WTC11 (cell line): ENCODE results near the gene SIPA1L3. TPM values are rescaled to one million over a fixed set of nuclear protein-coding genes. Genes with fewer than 3 reads are reported as not detected.

ENCODE experiments used
- ATAC-seq: fragments of 200-7000 bp; cut with Tn5 transposase; 2 replicates; pipeline ENCODE4 v1.10.0; 2021; ENCODE audit warnings: mild to moderate bottlenecking, moderate library complexity
- CTCF ChIA-PET: fragments of 300-600 bp; sonication (Branson Sonifier 250); formaldehyde crosslinking; loops from one replicate; lab custom pipeline; 2021; ENCODE audit warnings: antibody characterized with exemption; lab: Charles Lee
- POLR2A ChIA-PET: fragments of 350-600 bp; sonication (Branson Sonifier 250); formaldehyde crosslinking; loops from one replicate; lab custom pipeline; 2021; ENCODE audit warnings: antibody characterized with exemption; lab: Charles Lee
- DNase-seq: peaks from one replicate; pipeline ENCODE4 v3.0.0; 2021; ENCODE audit warnings: low spot score
- H3K27ac Mint-ChIP-seq: 2 replicates; pipeline ENCODE4 v1.8.0; 2021; ENCODE audit warnings: mixed read lengths
- H3K27me3 Mint-ChIP-seq: 2 replicates; pipeline ENCODE4 v1.8.0; 2021; ENCODE audit warnings: low read depth, mild to moderate bottlenecking, moderate library complexity, mixed read lengths
- H3K36me3 Mint-ChIP-seq: 2 replicates; pipeline ENCODE4 v1.8.0; 2021; ENCODE audit warnings: mixed read lengths
- H3K4me1 Mint-ChIP-seq: 2 replicates; pipeline ENCODE4 v1.8.0; 2022; ENCODE audit warnings: mixed read lengths
- H3K4me3 Mint-ChIP-seq: 2 replicates; pipeline ENCODE4 v1.8.0; 2021; ENCODE audit warnings: mild to moderate bottlenecking, moderate library complexity, mixed read lengths
- H3K9me3 Mint-ChIP-seq: 2 replicates; pipeline ENCODE4 v1.8.0; 2021; ENCODE audit warnings: mixed read lengths
- ELF4 ChIP-seq: sonication (generic); formaldehyde crosslinking; IDR thresholded peaks from 2 replicates; pipeline ENCODE4 v1.8.1; 2022; ENCODE audit warnings: low read depth, mild to moderate bottlenecking, moderate library complexity, missing genetic modification reagents
- EMX1 ChIP-seq: fragments of 250-450 bp; sonication (Bioruptor Pico); IDR thresholded peaks from 2 replicates; pipeline ENCODE4 v1.8.0; 2021; ENCODE audit warnings: mild to moderate bottlenecking
- ETV6 ChIP-seq: sonication (generic); formaldehyde crosslinking; IDR thresholded peaks from 2 replicates; pipeline ENCODE4 v1.8.1; 2022; ENCODE audit warnings: mild to moderate bottlenecking, missing genetic modification reagents
- JUN ChIP-seq: sonication (generic); formaldehyde crosslinking; IDR thresholded peaks from 2 replicates; pipeline ENCODE4 v1.8.0; 2023; ENCODE audit warnings: mild to moderate bottlenecking, missing genetic modification reagents
- KAT7 ChIP-seq: sonication (generic); formaldehyde crosslinking; IDR thresholded peaks from 2 replicates; pipeline ENCODE4 v1.8.1; 2023; ENCODE audit warnings: missing genetic modification reagents, mild to moderate bottlenecking, borderline replicate concordance
- MYBL2 ChIP-seq: sonication (generic); formaldehyde crosslinking; IDR thresholded peaks from 2 replicates; pipeline ENCODE4 v1.8.1; 2023; ENCODE audit warnings: mild to moderate bottlenecking, moderate library complexity, missing genetic modification reagents
- NR2C2 ChIP-seq: sonication (generic); formaldehyde crosslinking; IDR thresholded peaks from 2 replicates; pipeline ENCODE4 v1.8.0; 2022; ENCODE audit warnings: mild to moderate bottlenecking, missing genetic modification reagents
- PRDM15 ChIP-seq: sonication (generic); formaldehyde crosslinking; IDR thresholded peaks from 2 replicates; pipeline ENCODE4 v1.8.0; 2022; ENCODE audit warnings: missing genetic modification reagents
- PRRX2 ChIP-seq: fragments of 250-450 bp; sonication (Bioruptor Pico); IDR thresholded peaks from 2 replicates; pipeline ENCODE4 v1.8.0; 2021; ENCODE audit warnings: mild to moderate bottlenecking
- TEAD1 ChIP-seq: sonication (generic); formaldehyde crosslinking; IDR thresholded peaks from 2 replicates; pipeline ENCODE4 v1.8.0; 2022; ENCODE audit warnings: mild to moderate bottlenecking, missing genetic modification reagents
- TEAD4 ChIP-seq: sonication (generic); formaldehyde crosslinking; IDR thresholded peaks from 2 replicates; pipeline ENCODE4 v1.8.0; 2022; ENCODE audit warnings: mild to moderate bottlenecking, missing genetic modification reagents
- ZNF317 ChIP-seq: sonication (generic); formaldehyde crosslinking; IDR thresholded peaks from 2 replicates; pipeline ENCODE4 v1.8.1; 2023; ENCODE audit warnings: low read depth, mild to moderate bottlenecking, moderate library complexity, missing genetic modification reagents, borderline replicate concordance
- total RNA-seq: library from RNA; stranded (reverse); gene quantifications from 3 replicates; pipeline ENCODE4 v1.2.3, GENCODE V29; 2021
- TF ChIP-seq, protein P1 (sequence below): sonication (generic); formaldehyde crosslinking; conservative IDR thresholded peaks from 2 replicates; pipeline ENCODE4 v1.8.1; 2023; ENCODE audit warnings: mild to moderate bottlenecking, low read depth, missing genetic modification reagents, moderate library complexity
- TF ChIP-seq, protein P2 (sequence below): sonication (generic); formaldehyde crosslinking; IDR thresholded peaks from 2 replicates; pipeline ENCODE4 v1.8.0; 2023; ENCODE audit warnings: mild to moderate bottlenecking, missing genetic modification reagents

Gene SIPA1L3
- total RNA-seq, 1 experiment from 2014 or later: 41.5 TPM

DNA sequence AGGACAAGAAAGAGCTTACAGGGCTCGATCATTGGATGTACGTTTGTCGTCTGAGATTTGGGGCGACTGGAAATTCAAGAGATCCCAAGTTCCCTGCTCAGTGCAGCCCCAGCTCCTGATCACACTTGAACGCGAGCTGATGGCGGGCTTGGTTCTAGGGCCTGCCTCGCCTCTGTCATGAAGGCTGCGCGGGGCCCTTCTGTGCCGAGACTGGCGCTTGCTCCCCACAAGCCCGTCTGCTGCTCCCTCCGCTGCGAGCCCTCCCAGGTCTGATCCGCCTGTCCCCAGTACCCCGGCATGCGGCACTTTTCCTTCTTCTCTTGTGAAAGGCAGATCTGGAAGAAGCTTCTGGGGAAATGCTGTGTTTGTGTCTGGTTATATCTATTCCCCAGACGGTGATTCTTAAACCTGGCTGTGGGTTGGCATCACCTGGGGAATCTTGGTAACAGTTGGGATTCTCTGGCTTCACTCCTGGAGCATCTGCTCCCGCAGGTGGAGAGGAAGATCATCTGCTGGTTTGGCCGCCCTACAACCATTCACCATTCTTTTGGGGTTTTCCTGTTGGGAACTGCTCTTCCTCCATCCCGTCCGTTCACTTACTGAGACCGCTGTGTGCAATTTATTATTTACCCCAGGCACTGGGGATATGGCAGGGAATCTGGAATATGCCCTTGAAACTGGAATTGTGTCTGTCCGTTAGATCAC, 43.6 kb downstream of the SIPA1L3 start:
- no peak for TF ChIP-seq MYBL2 (CRISPR knock-in tag)
- no peak for TF ChIP-seq TEAD4 (CRISPR knock-in tag)
- TF ChIP-seq, protein P1, sequence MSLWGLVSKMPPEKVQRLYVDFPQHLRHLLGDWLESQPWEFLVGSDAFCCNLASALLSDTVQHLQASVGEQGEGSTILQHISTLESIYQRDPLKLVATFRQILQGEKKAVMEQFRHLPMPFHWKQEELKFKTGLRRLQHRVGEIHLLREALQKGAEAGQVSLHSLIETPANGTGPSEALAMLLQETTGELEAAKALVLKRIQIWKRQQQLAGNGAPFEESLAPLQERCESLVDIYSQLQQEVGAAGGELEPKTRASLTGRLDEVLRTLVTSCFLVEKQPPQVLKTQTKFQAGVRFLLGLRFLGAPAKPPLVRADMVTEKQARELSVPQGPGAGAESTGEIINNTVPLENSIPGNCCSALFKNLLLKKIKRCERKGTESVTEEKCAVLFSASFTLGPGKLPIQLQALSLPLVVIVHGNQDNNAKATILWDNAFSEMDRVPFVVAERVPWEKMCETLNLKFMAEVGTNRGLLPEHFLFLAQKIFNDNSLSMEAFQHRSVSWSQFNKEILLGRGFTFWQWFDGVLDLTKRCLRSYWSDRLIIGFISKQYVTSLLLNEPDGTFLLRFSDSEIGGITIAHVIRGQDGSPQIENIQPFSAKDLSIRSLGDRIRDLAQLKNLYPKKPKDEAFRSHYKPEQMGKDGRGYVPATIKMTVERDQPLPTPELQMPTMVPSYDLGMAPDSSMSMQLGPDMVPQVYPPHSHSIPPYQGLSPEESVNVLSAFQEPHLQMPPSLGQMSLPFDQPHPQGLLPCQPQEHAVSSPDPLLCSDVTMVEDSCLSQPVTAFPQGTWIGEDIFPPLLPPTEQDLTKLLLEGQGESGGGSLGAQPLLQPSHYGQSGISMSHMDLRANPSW: no peak
- TF ChIP-seq, all 79 proteins: peak for 0
- Mint-ChIP-seq H3K9me3 (no peaks in the 10 kb centered on the region), H3K4me3 (no peak overlapping the region), H3K36me3 (no peaks in the 10 kb centered on the region), H3K27ac (peak overlapping the region; percentile 48), H3K27me3 (no peaks in the 10 kb centered on the region), H3K4me1 (peaks cover 40% of the 10 kb centered on the region)
- CTCF ChIA-PET: interaction anchor here (0.9 kb wide), 1 partner anchor 145 kb away, joined by 3 read pairs; no protein-coding TSS in a partner anchor
- POLR2A ChIA-PET: interaction anchor here (0.6 kb wide), 2 partner anchors 44 to 72 kb away, joined by 3 read pairs; partner anchors contain the start of gene SIPA1L3
- DNase-seq (no peak), ATAC-seq (peak; percentile 37; the same call in 1 of the 2 replicates)

DNA sequence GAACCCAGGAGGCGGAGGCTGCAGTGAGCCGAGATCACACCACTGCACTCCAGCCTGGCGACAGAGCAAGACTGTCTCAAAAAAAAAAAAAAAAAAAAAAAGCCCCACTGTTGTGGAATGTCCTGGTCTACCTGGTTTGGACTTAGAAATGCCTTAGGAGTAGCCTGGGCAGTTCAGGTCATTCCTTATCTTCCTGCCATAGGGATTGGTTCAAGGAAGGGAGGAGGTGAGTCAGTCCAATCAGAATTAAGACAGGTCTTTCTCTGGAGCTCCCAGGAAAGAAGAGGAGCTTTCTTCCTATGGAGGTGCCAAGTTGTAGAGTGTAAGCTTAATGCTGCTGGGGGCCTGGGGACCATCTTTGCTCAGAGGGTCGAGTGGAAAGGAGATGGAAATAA, 44.8 kb downstream of the SIPA1L3 start:
- POLR2A ChIA-PET: interaction anchor here (0.6 to 0.7 kb wide), 2 partner anchors 20 to 351 kb away, joined by 3 to 5 read pairs; no protein-coding TSS in a partner anchor
- ATAC-seq: peak; percentile 27; the same call in 1 of the 2 replicates
- 0 out of 2 replicates have a peak, but pooled peaks cover 2% of the 10 kb centered on the region for H3K9me3 Mint-ChIP-seq
- no peak overlapping the region for H3K4me3 Mint-ChIP-seq
- no peak for DNase-seq
- CTCF ChIA-PET: no interaction called here
- no peak for TF ChIP-seq ZNF317 (CRISPR knock-in tag)
- TF ChIP-seq EMX1 (CRISPR knock-in tag): no peak
- TF ChIP-seq ETV6 (CRISPR knock-in tag): no peak
- TF ChIP-seq, protein P2, sequence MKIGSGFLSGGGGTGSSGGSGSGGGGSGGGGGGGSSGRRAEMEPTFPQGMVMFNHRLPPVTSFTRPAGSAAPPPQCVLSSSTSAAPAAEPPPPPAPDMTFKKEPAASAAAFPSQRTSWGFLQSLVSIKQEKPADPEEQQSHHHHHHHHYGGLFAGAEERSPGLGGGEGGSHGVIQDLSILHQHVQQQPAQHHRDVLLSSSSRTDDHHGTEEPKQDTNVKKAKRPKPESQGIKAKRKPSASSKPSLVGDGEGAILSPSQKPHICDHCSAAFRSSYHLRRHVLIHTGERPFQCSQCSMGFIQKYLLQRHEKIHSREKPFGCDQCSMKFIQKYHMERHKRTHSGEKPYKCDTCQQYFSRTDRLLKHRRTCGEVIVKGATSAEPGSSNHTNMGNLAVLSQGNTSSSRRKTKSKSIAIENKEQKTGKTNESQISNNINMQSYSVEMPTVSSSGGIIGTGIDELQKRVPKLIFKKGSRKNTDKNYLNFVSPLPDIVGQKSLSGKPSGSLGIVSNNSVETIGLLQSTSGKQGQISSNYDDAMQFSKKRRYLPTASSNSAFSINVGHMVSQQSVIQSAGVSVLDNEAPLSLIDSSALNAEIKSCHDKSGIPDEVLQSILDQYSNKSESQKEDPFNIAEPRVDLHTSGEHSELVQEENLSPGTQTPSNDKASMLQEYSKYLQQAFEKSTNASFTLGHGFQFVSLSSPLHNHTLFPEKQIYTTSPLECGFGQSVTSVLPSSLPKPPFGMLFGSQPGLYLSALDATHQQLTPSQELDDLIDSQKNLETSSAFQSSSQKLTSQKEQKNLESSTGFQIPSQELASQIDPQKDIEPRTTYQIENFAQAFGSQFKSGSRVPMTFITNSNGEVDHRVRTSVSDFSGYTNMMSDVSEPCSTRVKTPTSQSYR (CRISPR knock-in tag): no peak
- no peak for TF ChIP-seq JUN
- TF ChIP-seq TEAD1 (CRISPR knock-in tag): no peak
- no peak for TF ChIP-seq ELF4 (CRISPR knock-in tag)
- TF ChIP-seq PRDM15 (CRISPR knock-in tag): no peak
- TF ChIP-seq PRRX2 (CRISPR knock-in tag): no peak
- no peak for TF ChIP-seq KAT7 (CRISPR knock-in tag)
- no peak for TF ChIP-seq NR2C2
- H3K27me3 Mint-ChIP-seq: no peaks in the 10 kb centered on the region
- no peak overlapping the region for H3K27ac Mint-ChIP-seq
- peaks cover 40% of the 10 kb centered on the region for H3K4me1 Mint-ChIP-seq
- no peaks in the 10 kb centered on the region for H3K36me3 Mint-ChIP-seq
